CD4-positive, alpha-beta T cell (primary cell): ENCODE results near the gene SLC37A1. TPM values are rescaled to one million over a fixed set of nuclear protein-coding genes. Genes with fewer than 3 reads are reported as not detected.

Experiments
- ATAC-seq: fragments of 200-7000 bp; cut with Tn5 transposase; one replicate; pipeline ENCODE4 v1.10.0; 2022; ENCODE audit warnings: mild to moderate bottlenecking; ENCODE audit not compliant: poor library complexity
- CTCF ChIA-PET: fragments of 350-600 bp; sonication (Branson Sonifier 250); formaldehyde crosslinking; loops from one replicate; lab custom pipeline; 2021; ENCODE audit warnings: antibody characterized with exemption, inconsistent platforms; lab: Charles Lee
- POLR2A ChIA-PET: fragments of 350-600 bp; sonication (Branson Sonifier 250); formaldehyde crosslinking; loops from one replicate; lab custom pipeline; 2021; ENCODE audit warnings: antibody characterized with exemption, inconsistent platforms; lab: Charles Lee
- DNase-seq, 14 experiments: peaks; one replicate each; pipeline ENCODE4 v3.0.0-alpha.2; 2013 to 2020; ENCODE audit warnings: mixed read lengths in 2 of 14
- H3K27ac ChIP-seq, 2 donors: one replicate each; pipeline versions ENCODE4 v1.5.1 to v1.7.0; 2013; ENCODE audit warnings: low read length in 2 of 2, low read depth in 1 of 2, mild to moderate bottlenecking in 1 of 2
- H3K27me3 ChIP-seq, 2 experiments: 1 replicate in 1 of 2; 2 replicates in 1 of 2; pipeline versions ENCODE4 v1.6.1 to v1.7.0; 2013; ENCODE audit warnings: low read length in 2 of 2, control low read depth in 1 of 2, mild to moderate bottlenecking in 1 of 2, moderate library complexity in 1 of 2; ENCODE audit not compliant: insufficient read depth in 2 of 2, control insufficient read depth in 1 of 2
- H3K36me3 ChIP-seq: one replicate; pipeline ENCODE4 v1.6.1; 2013; ENCODE audit warnings: low read length, control low read depth; ENCODE audit not compliant: insufficient read depth
- H3K4me1 ChIP-seq: one replicate; pipeline ENCODE4 v1.6.1; 2013; ENCODE audit warnings: low read length, control low read depth; ENCODE audit not compliant: insufficient read depth
- H3K4me3 ChIP-seq: one replicate; pipeline ENCODE4 v1.5.1; 2013; ENCODE audit warnings: mild to moderate bottlenecking, low read length, moderate library complexity
- H3K9me3 ChIP-seq, 2 experiments: 1 replicate in 1 of 2; 2 replicates in 1 of 2; pipeline versions ENCODE4 v1.6.1 to v1.7.0; 2013; ENCODE audit warnings: low read length in 2 of 2, mild to moderate bottlenecking in 2 of 2, control low read depth in 1 of 2, moderate library complexity in 1 of 2; ENCODE audit not compliant: control insufficient read depth in 1 of 2, insufficient read depth in 1 of 2
- H3K27ac Mint-ChIP-seq: one replicate; pipeline ENCODE4 v1.8.0; 2020; ENCODE audit warnings: mixed read lengths
- H3K27me3 Mint-ChIP-seq: one replicate; pipeline ENCODE4 v1.8.0; 2021; ENCODE audit warnings: mixed read lengths
- H3K36me3 Mint-ChIP-seq: one replicate; pipeline ENCODE4 v1.8.0; 2021; ENCODE audit warnings: low read depth, mixed read lengths
- H3K4me1 Mint-ChIP-seq: one replicate; pipeline ENCODE4 v1.8.0; 2021; ENCODE audit warnings: low read depth, mixed read lengths
- H3K4me3 Mint-ChIP-seq: one replicate; pipeline ENCODE4 v1.8.0; 2020; ENCODE audit warnings: mild to moderate bottlenecking, mixed read lengths
- H3K9me3 Mint-ChIP-seq: one replicate; pipeline ENCODE4 v1.8.0; 2020; ENCODE audit warnings: mixed read lengths
- intact Hi-C, 2 experiments: fragments of 100-400 bp; cut with DNase I in 1 of 2; cut with micrococcal nuclease in 1 of 2; formaldehyde crosslinking; loops; one replicate each; pipeline versions ENCODE4 v1.15.1 to v1.9.0; 2023 to 2025; cut with DNase I, micrococcal nuclease
- total RNA-seq, 174 experiments: library from RNA in 2 of 174; stranded (reverse) in 2 of 174; gene quantifications; one replicate each; pipeline ENCODE4 v1.2.3 and lab custom pipeline; 2021 to 2026
- TF ChIP-seq, protein P1 (sequence below): fragments of 200-600 bp; IDR thresholded peaks from one replicate; pipeline ENCODE4 v1.8.0; 2022; ENCODE audit warnings: antibody characterized with exemption, mild to moderate bottlenecking

SLC37A1 gene
- total RNA-seq, 2 experiments from 2014 or later, result 16.4 to 16.7 TPM

DNA sequence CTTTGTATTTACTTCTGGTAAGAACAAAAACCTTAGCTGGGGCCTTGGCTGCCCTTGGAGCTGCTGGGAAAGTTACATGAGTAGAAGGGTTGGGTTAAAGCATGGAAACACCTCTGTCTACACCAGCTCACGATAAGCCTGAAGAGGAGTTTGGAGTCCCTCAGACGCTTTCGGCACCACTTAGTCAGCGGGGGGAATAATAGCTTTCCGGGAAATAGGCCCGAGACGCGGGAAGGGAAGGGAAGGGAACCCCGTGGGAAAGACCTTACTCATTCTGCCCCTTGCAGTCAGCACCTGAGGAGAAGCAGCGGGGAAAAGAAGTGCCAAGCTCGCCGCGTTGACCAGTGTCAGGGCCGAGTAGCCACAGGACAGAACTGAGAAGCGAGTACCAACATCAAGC lies 73.4 kb downstream of the SLC37A1 start:
- TF ChIP-seq, protein P1, sequence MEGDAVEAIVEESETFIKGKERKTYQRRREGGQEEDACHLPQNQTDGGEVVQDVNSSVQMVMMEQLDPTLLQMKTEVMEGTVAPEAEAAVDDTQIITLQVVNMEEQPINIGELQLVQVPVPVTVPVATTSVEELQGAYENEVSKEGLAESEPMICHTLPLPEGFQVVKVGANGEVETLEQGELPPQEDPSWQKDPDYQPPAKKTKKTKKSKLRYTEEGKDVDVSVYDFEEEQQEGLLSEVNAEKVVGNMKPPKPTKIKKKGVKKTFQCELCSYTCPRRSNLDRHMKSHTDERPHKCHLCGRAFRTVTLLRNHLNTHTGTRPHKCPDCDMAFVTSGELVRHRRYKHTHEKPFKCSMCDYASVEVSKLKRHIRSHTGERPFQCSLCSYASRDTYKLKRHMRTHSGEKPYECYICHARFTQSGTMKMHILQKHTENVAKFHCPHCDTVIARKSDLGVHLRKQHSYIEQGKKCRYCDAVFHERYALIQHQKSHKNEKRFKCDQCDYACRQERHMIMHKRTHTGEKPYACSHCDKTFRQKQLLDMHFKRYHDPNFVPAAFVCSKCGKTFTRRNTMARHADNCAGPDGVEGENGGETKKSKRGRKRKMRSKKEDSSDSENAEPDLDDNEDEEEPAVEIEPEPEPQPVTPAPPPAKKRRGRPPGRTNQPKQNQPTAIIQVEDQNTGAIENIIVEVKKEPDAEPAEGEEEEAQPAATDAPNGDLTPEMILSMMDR, result no peak
- Mint-ChIP-seq H3K27ac (no peak overlapping the region), H3K27me3 (no peaks in the 10 kb centered on the region), H3K9me3 (no peaks in the 10 kb centered on the region), H3K36me3 (no peaks in the 10 kb centered on the region), H3K4me1 (peaks cover 17% of the 10 kb centered on the region), H3K4me3 (no peak overlapping the region)
- POLR2A ChIA-PET, result no interaction called here
- Histone ChIP-seq H3K27ac (no peak overlapping the region), H3K4me3 (no peak overlapping the region), H3K27me3 (no peaks in the 10 kb centered on the region), H3K9me3 (no peaks in the 10 kb centered on the region), H3K36me3 (no peaks in the 10 kb centered on the region), H3K4me1 (peaks cover 12% of the 10 kb centered on the region)
- DNase-seq, result no peak
- intact Hi-C loops, result no loop called here
- CTCF ChIA-PET, result no interaction called here
- ATAC-seq, result no peak

DNA sequence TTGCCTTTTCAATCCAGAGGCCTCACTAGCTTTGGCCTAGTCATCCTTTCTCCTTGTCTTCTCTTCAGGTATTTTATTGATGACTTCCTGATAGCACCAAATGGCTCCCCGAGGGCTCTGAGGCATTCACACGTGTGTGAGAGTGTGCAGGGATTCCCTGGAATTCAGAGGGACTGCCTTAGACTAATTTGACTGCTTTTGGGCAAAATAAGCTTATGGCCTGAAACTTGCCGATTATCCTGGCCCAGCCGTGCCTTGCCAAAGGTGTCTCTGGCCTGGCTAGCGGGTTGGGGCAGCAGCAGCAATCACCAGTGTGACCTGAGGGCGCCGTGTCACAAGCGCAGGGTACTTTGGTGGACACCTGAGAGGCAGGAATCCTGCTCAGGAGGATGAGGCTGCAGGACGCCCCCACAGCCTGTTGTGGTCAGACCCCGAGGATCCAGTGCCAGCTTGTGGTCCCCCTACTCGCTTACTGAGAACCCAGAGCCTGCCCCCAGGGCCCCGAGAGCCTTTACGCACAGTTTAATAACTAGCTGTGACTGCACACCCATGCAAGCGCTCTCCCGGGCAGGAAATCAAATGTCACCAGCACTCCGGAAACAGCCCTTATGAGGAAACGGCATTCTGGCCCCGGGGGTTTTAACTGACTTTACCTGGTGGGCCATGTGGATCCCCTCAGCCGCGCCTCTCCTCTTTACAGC lies 76.9 kb downstream of the SLC37A1 start:
- POLR2A ChIA-PET, result interaction anchor here (1.0 to 1.3 kb wide), 2 partner anchors 27 to 76 kb away, joined by 3 read pairs; no protein-coding TSS in a partner anchor
- H3K9me3 Mint-ChIP-seq, result no peaks in the 10 kb centered on the region
- intact Hi-C loops, result loop anchor here in 1 of 2 experiments (5.0 kb wide), 2 partner anchors 227 to 242 kb away; no protein-coding TSS in a partner anchor
- peaks cover 17% of the 10 kb centered on the region for H3K4me1 ChIP-seq
- TF ChIP-seq, protein P1, result no peak
- no peaks in the 10 kb centered on the region for H3K36me3 ChIP-seq
- no peak overlapping the region for H3K4me3 Mint-ChIP-seq
- ATAC-seq (peak; percentile 61), DNase-seq (peak in 5 of 14 experiments; percentile 15 to 56 (median 28))
- no peaks in the 10 kb centered on the region for H3K36me3 Mint-ChIP-seq
- H3K27me3 ChIP-seq, result no peaks in the 10 kb centered on the region
- H3K9me3 ChIP-seq, result no peaks in the 10 kb centered on the region
- no peaks in the 10 kb centered on the region for H3K27me3 Mint-ChIP-seq
- H3K27ac ChIP-seq, result no peak overlapping the region
- CTCF ChIA-PET, result no interaction called here
- peaks cover 24% of the 10 kb centered on the region for H3K4me1 Mint-ChIP-seq
- H3K27ac Mint-ChIP-seq, result no peak overlapping the region
- no peak overlapping the region for H3K4me3 ChIP-seq

DNA sequence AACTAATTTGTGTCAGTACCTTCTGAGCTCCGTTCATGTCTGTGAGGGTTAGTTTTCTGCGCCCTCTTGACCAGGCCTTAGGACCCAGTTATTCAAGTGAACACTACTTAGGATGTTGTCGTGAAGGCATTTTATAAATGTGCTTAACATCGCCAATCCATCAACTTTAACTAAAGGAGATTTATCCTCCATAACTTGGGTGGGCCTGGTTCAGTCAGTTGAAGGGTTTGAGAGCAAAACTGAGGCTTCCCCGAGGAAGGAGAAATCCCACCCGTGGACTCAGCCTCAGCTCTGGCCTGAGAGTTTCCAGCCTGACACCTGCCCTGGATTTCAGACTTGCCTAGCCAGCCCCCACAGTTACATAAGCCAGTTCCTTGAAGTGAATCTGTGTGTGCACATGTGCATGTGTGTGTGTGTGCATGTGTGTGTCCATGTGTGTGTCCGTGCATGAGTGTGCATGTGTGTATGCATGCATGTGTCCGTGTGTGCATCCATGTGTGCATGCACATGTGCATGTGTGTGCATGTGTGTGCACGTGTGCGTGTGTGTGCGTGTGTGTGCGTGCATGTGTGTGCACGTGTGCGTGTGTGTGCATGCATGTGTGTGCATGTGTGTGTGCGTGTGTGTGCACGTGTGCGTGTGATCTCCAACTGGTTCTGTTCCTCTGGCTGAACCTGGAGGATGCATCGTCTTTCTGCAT lies 77.7 kb downstream of the SLC37A1 start:
- Mint-ChIP-seq H3K27ac (no peak overlapping the region), H3K27me3 (no peaks in the 10 kb centered on the region), H3K4me3 (no peak overlapping the region), H3K4me1 (peaks cover 24% of the 10 kb centered on the region), H3K36me3 (no peaks in the 10 kb centered on the region), H3K9me3 (no peaks in the 10 kb centered on the region)
- H3K36me3 ChIP-seq, result no peaks in the 10 kb centered on the region
- peaks cover 17% of the 10 kb centered on the region for H3K4me1 ChIP-seq
- no peaks in the 10 kb centered on the region for H3K9me3 ChIP-seq
- TF ChIP-seq, protein P1, result no peak
- no peak for DNase-seq
- CTCF ChIA-PET, result no interaction called here
- H3K4me3 ChIP-seq, result no peak overlapping the region
- intact Hi-C loops, result loop anchor here in 1 of 2 experiments (5.0 kb wide), 2 partner anchors 226 to 241 kb away; no protein-coding TSS in a partner anchor
- no peak overlapping the region for H3K27ac ChIP-seq
- no peak for ATAC-seq
- no peaks in the 10 kb centered on the region for H3K27me3 ChIP-seq
- POLR2A ChIA-PET, result interaction anchor here (1.0 to 1.3 kb wide), 2 partner anchors 26 to 77 kb away, joined by 3 read pairs; no protein-coding TSS in a partner anchor
